Astrocyte (in vitro differentiated cells and primary cell): ENCODE measurements around the gene DKKL1.

ENCODE experiments used
- EZH2 ChIP-seq: IDR thresholded peaks from 2 replicates; pipeline ENCODE4 v1.6.1; 2012; ENCODE audit warnings: mild to moderate bottlenecking, low read length, inconsistent platforms; ENCODE audit not compliant: insufficient read depth
- TF ChIP-seq, protein P1 (sequence below): IDR thresholded peaks from 2 replicates; pipeline ENCODE4 v1.5.1; 2011; ENCODE audit warnings: low read depth, mild to moderate bottlenecking, inconsistent platforms, low read length, moderate library complexity; ENCODE audit not compliant: insufficient read depth

GRCh38 chr19:49390929-49391359 is 27.3 kb downstream of the DKKL1 start:
- TF ChIP-seq, protein P1, sequence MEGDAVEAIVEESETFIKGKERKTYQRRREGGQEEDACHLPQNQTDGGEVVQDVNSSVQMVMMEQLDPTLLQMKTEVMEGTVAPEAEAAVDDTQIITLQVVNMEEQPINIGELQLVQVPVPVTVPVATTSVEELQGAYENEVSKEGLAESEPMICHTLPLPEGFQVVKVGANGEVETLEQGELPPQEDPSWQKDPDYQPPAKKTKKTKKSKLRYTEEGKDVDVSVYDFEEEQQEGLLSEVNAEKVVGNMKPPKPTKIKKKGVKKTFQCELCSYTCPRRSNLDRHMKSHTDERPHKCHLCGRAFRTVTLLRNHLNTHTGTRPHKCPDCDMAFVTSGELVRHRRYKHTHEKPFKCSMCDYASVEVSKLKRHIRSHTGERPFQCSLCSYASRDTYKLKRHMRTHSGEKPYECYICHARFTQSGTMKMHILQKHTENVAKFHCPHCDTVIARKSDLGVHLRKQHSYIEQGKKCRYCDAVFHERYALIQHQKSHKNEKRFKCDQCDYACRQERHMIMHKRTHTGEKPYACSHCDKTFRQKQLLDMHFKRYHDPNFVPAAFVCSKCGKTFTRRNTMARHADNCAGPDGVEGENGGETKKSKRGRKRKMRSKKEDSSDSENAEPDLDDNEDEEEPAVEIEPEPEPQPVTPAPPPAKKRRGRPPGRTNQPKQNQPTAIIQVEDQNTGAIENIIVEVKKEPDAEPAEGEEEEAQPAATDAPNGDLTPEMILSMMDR = no peak
- no peak for TF ChIP-seq EZH2
